ENCODE results near the gene COL4A1. TPM values are rescaled to one million over a fixed set of nuclear protein-coding genes. Genes with fewer than 3 reads are reported as not detected.
"Not testable (repeated sequence)": the region's sequence is repeated elsewhere in the genome, so short reads cannot be mapped to it uniquely, and the experiment has no call there.

The COL4A1 gene
- total RNA-seq, 1 donor: 0.21 TPM

DNA sequence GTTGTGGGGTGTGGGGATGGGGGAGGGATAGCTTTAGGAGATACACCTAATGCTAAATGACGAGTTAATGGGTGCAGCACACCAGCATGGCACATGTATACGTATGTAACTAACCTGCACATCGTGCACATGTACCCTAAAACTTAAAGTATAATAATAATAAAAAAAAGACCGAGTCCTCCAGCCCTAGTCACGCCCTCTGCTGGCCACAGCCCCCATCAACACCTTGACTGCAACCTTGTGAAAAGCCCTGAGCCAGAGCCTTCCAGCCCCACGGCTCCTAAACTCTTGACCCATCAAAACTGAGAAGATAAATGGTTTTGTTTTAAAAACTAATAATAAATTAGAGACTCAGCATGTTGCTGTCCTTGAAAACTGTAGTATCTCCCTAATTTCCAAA lies 194.6 kb downstream of the COL4A1 start:
- not testable (repeated sequence) for H3K4me1 ChIP-seq (ENCODE audit: insufficient read depth, low read length); H3K4me3 ChIP-seq (ENCODE audit: low read length); H3K9me3 ChIP-seq (ENCODE audit: low read depth, low read length); H3K27me3 ChIP-seq (ENCODE audit: insufficient read depth, low read length)

DNA sequence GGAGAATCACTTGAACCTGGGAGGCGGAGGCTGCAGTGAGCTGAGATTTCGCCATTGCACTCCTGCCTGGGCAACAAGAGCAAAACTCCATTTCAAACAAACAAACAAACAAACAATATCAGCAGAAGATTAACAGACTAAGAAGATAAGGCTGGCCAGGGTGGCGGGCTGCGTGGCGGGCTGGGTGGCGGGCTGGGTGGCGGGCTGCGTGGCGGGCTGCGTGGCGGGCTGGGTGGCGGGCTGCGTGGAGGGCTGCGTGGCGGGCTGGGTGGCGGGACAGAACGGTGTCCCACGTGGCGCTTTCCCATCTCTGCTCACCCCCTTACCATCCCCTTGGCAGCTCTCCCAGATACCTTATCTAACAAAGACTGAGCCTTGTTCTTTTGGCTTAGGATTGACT lies 196.2 kb downstream of the COL4A1 start:
- Histone ChIP-seq H3K4me3 (ENCODE audit: low read length) (no peak overlapping the region), H3K9me3 (ENCODE audit: low read depth, low read length) (no peaks in the 10 kb centered on the region), H3K27me3 (ENCODE audit: insufficient read depth, low read length) (no peaks in the 10 kb centered on the region), H3K4me1 (ENCODE audit: insufficient read depth, low read length) (no peaks in the 10 kb centered on the region)

DNA sequence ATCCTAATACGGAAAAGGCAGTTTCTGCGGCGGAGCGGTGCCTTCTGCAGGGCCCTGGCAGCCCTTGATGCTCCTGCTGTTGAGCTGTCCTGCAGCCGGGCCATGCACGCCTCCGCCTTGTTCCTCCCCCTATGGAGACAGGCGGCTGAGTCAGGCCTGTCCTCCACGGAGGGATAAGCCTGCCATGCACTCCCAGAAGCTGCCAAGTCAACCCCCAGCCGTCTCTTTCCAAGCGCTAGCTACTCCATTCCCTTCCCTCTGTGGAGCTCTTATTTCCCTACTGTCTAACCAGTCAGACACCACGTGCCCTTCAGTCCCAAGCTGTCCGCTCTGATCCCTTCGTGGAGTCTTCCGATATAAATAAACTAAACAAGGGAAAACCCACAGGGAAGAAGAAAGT lies 197.0 kb downstream of the COL4A1 start:
- no peaks in the 10 kb centered on the region for H3K4me1 ChIP-seq (ENCODE audit: insufficient read depth, low read length)

DNA sequence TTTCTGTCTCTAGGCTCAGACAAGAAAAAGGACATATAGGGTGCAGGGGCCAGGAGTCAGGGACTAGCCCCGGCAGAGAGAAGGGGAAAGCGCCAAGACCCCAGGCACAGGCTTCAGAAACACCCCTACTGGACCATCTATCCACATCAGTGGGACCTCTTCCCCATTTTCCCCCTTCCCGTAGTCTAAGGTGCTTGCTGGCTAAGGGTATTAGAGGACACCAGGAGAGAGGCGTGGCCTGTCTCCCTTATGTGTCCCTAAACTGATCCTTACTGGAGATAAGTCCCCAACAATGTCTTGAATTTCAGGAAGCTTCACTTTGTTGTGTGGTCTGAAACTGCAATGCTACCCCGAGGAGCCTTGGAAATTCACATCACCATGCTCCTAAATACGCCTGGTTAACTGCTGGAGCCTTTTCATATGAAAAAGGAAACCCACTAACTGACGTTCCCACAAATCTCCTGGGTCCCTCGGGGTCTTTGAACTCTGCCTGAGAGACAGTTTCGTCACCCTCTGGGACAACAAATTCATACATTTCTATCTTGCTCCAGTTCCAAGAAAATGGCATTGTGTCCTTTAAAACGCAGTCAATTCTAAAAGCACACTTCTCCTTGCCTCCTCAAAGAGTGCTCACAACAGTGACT lies 197.7 kb downstream of the COL4A1 start:
- no peaks in the 10 kb centered on the region for H3K9me3 ChIP-seq (ENCODE audit: low read depth, low read length)
- H3K27me3 ChIP-seq (ENCODE audit: insufficient read depth, low read length): no peaks in the 10 kb centered on the region
- no peak overlapping the region for H3K4me3 ChIP-seq (ENCODE audit: low read length)
- H3K4me1 ChIP-seq (ENCODE audit: insufficient read depth, low read length): no peaks in the 10 kb centered on the region

More for the DNA sequence above, 197.0 kb downstream of the COL4A1 start:
- Histone ChIP-seq H3K4me3 (ENCODE audit: low read length) (no peak overlapping the region), H3K9me3 (ENCODE audit: low read depth, low read length) (no peaks in the 10 kb centered on the region), H3K27me3 (ENCODE audit: insufficient read depth, low read length) (no peaks in the 10 kb centered on the region)

DNA sequence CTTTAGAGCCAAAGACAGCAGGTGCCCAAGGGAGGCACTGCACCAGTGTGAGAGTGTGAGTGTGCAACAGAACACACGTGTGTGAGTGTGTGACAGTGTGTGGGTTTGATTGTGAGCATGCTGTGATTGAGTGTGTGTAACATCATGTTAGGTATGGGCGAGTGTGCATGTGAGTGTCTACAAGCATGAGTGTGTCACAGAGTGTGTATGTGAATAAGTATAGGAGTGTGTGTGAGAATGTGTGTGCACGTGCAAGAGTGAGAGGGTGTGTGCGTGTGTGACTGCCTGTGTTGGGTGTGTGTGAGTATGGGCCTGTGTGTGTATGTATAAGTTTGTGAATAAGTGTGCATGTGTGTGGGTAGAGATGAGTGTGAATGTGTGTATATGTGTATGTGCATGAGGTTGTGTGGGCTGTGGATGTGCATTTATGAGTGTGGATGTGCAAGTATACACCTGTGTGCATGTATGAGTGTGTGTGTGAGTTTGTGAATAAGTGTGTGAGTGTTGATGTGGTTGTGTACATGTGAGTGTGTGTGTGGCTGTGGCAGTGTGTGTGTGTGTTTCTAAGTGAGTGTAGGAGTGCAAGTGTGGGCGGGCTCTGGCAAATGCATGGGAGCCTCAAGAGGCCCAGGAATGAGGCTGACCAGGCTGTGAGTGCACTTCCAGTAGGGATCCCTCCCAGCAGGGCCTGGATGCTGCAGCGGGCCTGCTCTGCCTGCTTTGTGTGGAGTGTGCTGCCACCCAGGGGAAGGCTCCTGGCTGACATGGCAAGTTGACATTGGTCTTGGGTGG lies 198.4 kb downstream of the COL4A1 start:
- Histone ChIP-seq H3K27me3 (ENCODE audit: insufficient read depth, low read length) (no peaks in the 10 kb centered on the region), H3K4me1 (ENCODE audit: insufficient read depth, low read length) (no peaks in the 10 kb centered on the region), H3K4me3 (ENCODE audit: low read length) (no peak overlapping the region), H3K9me3 (ENCODE audit: low read depth, low read length) (no peaks in the 10 kb centered on the region)

DNA sequence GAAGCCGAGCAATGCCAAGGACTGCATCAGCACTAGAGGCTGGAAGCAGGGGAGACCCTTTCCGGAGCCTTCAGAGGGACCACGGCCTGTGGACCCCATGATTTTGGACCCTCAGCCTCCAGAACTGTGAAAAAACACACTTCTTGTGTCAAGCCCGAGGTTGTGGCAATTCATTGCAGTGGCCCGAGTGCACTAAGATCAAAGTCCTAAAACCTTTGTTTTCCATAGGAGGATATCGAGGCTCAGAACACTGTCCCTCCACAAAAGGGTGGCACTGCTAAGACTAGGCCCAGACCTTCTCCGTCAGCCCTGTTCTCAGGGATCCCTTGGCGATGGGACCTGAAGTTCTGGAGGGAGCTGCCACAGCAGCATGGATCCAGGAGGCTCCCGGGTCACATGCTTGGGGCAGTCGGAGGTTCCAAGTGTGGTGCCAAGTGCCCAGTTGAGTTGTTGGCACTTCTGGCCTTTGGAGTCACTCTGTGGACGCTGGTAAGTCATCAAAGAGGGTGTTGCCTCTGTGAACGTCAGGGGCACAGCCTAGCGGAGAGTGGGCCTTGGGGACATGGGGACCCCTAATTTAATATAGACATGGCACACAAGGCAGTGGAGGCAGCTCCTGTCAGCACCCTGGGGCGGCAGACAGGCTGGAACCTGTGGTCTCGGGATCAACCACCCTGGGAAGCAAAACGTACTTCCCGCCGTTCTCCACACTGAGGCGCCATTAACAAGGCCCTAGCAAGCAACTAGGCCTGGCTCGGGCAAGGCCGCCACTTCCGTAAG lies 199.2 kb downstream of the COL4A1 start:
- Histone ChIP-seq H3K9me3 (ENCODE audit: low read depth, low read length) (no peaks in the 10 kb centered on the region), H3K4me3 (ENCODE audit: low read length) (no peak overlapping the region), H3K4me1 (ENCODE audit: insufficient read depth, low read length) (no peaks in the 10 kb centered on the region), H3K27me3 (ENCODE audit: insufficient read depth, low read length) (no peaks in the 10 kb centered on the region)

DNA sequence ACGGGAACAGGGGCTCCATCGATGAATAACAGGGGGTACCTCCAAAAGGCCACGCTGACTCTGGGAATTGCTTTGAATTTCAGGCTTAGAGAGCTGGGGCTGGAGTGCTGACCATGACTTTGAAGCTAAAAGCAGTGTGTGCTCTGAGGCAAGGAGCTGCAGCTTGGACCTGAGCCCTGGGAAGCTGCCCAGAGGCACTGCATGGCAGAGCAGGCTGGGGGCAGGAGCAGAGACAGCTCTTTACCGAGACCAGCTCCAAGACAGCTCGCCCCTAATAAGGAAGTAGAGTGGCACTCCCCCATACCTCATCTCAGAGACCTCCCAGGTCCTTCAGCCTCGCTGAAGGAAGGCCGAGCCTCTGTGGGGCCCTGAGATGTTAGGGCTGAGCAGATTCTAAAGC lies 200.2 kb downstream of the COL4A1 start:
- Histone ChIP-seq H3K27me3 (ENCODE audit: insufficient read depth, low read length) (no peaks in the 10 kb centered on the region), H3K4me3 (ENCODE audit: low read length) (no peak overlapping the region), H3K9me3 (ENCODE audit: low read depth, low read length) (no peaks in the 10 kb centered on the region), H3K4me1 (ENCODE audit: insufficient read depth, low read length) (no peaks in the 10 kb centered on the region)

DNA sequence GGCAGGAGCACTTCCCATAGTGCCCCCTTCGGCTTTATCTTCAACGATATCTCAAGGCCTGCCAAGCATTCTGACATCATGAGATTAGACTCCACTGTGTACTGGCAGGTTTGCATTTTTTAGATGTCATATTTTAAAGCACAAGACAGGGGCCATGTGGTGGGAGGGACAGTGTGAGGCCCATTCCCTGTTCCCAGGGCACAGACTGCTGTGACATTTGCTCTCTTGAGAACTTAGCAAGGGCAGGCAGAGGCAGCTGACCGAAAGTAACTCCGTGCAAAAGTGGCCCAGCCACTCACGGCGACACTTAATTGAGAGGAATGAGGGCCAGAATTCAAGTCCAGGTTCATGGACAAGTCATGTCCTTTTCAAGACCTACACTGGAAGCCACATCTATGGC lies 201.8 kb downstream of the COL4A1 start:
- Histone ChIP-seq H3K4me3 (ENCODE audit: low read length) (no peak overlapping the region), H3K4me1 (ENCODE audit: insufficient read depth, low read length) (no peaks in the 10 kb centered on the region), H3K9me3 (ENCODE audit: low read depth, low read length) (no peaks in the 10 kb centered on the region), H3K27me3 (ENCODE audit: insufficient read depth, low read length) (no peaks in the 10 kb centered on the region)

DNA sequence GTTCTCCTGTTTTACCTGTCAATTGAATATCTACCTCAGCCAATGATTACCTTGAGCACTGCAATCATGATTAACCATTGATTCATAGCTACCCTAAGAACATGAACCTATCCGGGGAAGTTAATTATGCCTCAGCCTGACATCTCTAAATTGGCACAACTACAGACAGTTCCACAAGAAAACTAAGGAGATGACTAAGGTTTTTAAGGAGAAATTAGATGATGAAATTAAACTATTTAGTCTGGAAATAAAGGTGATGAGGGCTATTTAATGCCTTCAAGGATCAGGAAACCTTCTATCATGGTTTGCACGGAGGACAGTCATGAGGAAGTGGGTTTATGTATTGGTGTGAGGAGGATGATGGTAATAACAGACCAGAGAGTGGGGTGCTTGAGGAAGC lies 203.4 kb downstream of the COL4A1 start:
- Histone ChIP-seq H3K9me3 (ENCODE audit: low read depth, low read length) (no peaks in the 10 kb centered on the region), H3K27me3 (ENCODE audit: insufficient read depth, low read length) (no peaks in the 10 kb centered on the region), H3K4me3 (ENCODE audit: low read length) (no peak overlapping the region), H3K4me1 (ENCODE audit: insufficient read depth, low read length) (no peaks in the 10 kb centered on the region)

DNA sequence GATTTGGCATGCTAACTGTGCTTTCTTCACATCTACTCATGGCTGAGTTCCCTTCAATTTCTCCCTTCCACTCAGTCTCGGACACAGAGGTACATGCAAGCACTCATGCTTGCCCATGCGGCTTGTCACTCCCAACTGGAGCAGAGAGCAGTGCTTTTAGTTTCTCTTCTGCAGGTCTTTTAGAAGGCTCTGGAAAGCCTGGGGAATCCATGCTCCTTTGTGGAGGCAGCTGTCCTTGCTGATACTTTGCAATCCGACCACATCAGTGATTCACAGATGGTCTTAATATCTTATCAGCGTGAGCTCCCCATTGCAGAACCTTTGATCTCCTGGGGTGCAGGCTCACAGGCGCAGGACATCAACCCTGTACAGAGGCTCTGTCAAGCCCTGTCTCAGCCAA lies 203.9 kb downstream of the COL4A1 start:
- no peak overlapping the region for H3K4me3 ChIP-seq (ENCODE audit: low read length)
- H3K4me1 ChIP-seq (ENCODE audit: insufficient read depth, low read length): no peaks in the 10 kb centered on the region
- H3K9me3 ChIP-seq (ENCODE audit: low read depth, low read length): no peaks in the 10 kb centered on the region
- H3K27me3 ChIP-seq (ENCODE audit: insufficient read depth, low read length): no peaks in the 10 kb centered on the region

DNA sequence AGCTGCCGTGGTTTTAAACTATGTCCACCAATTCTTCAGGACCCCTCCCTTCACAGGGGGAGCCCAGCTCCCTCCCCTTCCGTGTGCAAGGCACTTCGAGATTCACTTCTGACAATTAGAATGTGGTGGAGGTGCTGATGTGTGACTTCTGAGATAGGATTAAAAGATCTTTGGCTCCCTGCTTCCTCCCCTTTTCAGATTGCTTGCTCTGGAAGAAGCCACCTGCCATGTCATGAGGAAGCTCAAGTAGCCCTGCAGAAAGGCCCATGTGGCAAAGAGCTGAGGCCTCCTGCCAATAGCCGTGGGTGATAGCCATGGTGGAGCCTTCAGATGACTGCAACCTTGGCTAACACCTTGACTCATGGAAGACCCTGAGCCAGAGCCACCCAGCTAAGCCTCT lies 204.9 kb downstream of the COL4A1 start:
- Histone ChIP-seq H3K9me3 (ENCODE audit: low read depth, low read length) (no peaks in the 10 kb centered on the region), H3K4me3 (ENCODE audit: low read length) (no peak overlapping the region), H3K4me1 (ENCODE audit: insufficient read depth, low read length) (no peaks in the 10 kb centered on the region), H3K27me3 (ENCODE audit: insufficient read depth, low read length) (no peaks in the 10 kb centered on the region)

DNA sequence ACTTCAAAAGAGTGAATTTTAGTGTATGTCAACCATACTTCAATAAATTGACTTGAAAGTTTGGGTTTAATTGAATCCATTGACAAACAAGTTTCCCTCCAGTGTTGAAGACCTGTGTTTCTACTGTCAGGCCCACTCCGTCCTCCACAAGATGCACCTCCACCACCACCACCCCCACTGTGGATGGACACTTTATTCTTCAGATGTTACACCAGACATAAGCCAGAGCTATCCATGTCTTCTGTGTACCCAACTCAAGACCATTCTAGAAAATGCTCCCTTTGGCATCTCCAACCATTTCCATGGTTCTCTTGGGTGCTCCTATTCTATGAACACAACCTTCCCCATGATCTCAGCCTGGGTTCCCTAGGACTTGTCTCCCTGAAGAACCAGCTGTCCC lies 207.0 kb downstream of the COL4A1 start:
- Histone ChIP-seq H3K27me3 (ENCODE audit: insufficient read depth, low read length) (no peaks in the 10 kb centered on the region), H3K4me1 (ENCODE audit: insufficient read depth, low read length) (no peaks in the 10 kb centered on the region), H3K9me3 (ENCODE audit: low read depth, low read length) (no peaks in the 10 kb centered on the region), H3K4me3 (ENCODE audit: low read length) (no peak overlapping the region)

Other genes starting within 250 kb of the COL4A1 start
- 0.21 TPM for gene COL4A2, start 127 bp upstream of the COL4A1 start, total RNA-seq

Measured in mononuclear cell (primary cell).